GM12892 (cell line): ENCODE results near the gene CIB4.

Experiments used
- POLR2A ChIP-seq: IDR thresholded peaks from 2 replicates; pipeline ENCODE4 v1.6.1; 2011; ENCODE audit warnings: low read depth, low read length, control low read depth
- POLR2AphosphoS5 ChIP-seq: IDR thresholded peaks from 2 replicates; pipeline ENCODE4 v1.6.1; 2011; ENCODE audit warnings: low read depth, low read length, control low read depth
- TAF1 ChIP-seq: IDR thresholded peaks from 2 replicates; pipeline ENCODE4 v1.6.1; 2011; ENCODE audit warnings: low read depth, mild to moderate bottlenecking, control low read depth, low read length, borderline replicate concordance

DNA sequence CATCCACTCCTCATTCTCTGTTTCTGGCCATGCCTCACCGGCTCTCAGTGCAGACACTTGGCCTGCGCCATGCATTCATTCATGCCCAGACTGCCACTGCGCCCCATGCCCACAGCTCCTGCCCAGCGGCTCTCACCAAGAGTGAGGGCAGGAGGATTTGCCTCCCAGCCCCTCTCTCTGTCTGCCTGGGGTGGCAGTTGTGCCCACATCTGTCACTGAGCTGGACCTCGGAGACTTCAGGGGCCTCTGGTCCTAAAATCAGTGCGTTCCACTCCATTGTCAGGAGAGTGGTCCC is 75.1 kb downstream of the CIB4 start:
- TF ChIP-seq TAF1 = no peak
- TF ChIP-seq POLR2A = no peak
- no peak for TF ChIP-seq POLR2AphosphoS5
